ENCODE data around the gene GPBP1.
"Not testable (repeated sequence)": the region's sequence is repeated elsewhere in the genome, so short reads cannot be mapped to it uniquely, and the experiment has no call there.

GPBP1 gene

GRCh38 chr5:57186194-57186593 lies 12.3 kb downstream of the GPBP1 start:
- Histone ChIP-seq H3K36me3 (replicated peaks; ENCODE audit: insufficient read depth, low read length) (peaks cover 13% of the 10 kb centered on the region; the same call in 1 of the 2 replicates), H3K27ac (ENCODE audit: low read length) (no peak overlapping the region), H3K4me3 (ENCODE audit: low read length) (no peak overlapping the region), H3K9ac (ENCODE audit: low read length) (no peak overlapping the region), H3F3A (ENCODE audit: insufficient read depth, low read length) (no peaks in the 10 kb centered on the region; the same call in 1 of the 2 replicates), H4K20me1 (ENCODE audit: insufficient read depth, low read length) (peaks cover 76% of the 10 kb centered on the region), H3K79me2 (ENCODE audit: low read length) (peaks cover 100% of the 10 kb centered on the region), H3K9me2 (replicated peaks; ENCODE audit: insufficient read depth, low read length) (no peaks in the 10 kb centered on the region), H3K27me3 (replicated peaks; ENCODE audit: insufficient read depth, low read length) (no peaks in the 10 kb centered on the region), H2AFZ (ENCODE audit: low read length) (no peak overlapping the region), H3K4me1 (ENCODE audit: low read length) (no peaks in the 10 kb centered on the region; the same call in 1 of the 2 replicates), H3K4me2 (ENCODE audit: low read depth, low read length) (no peak overlapping the region), H3K9me3 (replicated peaks; ENCODE audit: insufficient read depth, low read length) (no peaks in the 10 kb centered on the region)
- TF ChIP-seq EZH2phosphoT487 (IDR thresholded peaks at IDR 0.05; ENCODE audit: low read length), result no peak
- no peak for TF ChIP-seq EZH2 (optimal IDR thresholded peaks at IDR 0.05; ENCODE audit: low read depth, low read length)
- no peak for TF ChIP-seq CTCF (IDR thresholded peaks at IDR 0.05; ENCODE audit: low read length)
- no peak for DNase-seq

GRCh38 chr5:57187977-57188376 lies 14.1 kb downstream of the GPBP1 start:
- H3K4me2 ChIP-seq (ENCODE audit: low read depth, low read length); H3K27ac ChIP-seq (ENCODE audit: low read length); H3F3A ChIP-seq (ENCODE audit: insufficient read depth, low read length); DNase-seq; H3K4me1 ChIP-seq (ENCODE audit: low read length); H3K9me2 ChIP-seq (replicated peaks; ENCODE audit: insufficient read depth, low read length); H3K27me3 ChIP-seq (replicated peaks; ENCODE audit: insufficient read depth, low read length); H3K4me3 ChIP-seq (ENCODE audit: low read length); H3K9ac ChIP-seq (ENCODE audit: low read length); H2AFZ ChIP-seq (ENCODE audit: low read length); H3K9me3 ChIP-seq (replicated peaks; ENCODE audit: insufficient read depth, low read length): not testable (repeated sequence)
- H4K20me1 ChIP-seq (ENCODE audit: insufficient read depth, low read length), result peaks cover 76% of the 10 kb centered on the region
- H3K36me3 ChIP-seq (replicated peaks; ENCODE audit: insufficient read depth, low read length), result peaks cover 18% of the 10 kb centered on the region; the same call in 1 of the 2 replicates
- peaks cover 100% of the 10 kb centered on the region for H3K79me2 ChIP-seq (ENCODE audit: low read length)

- Histone ChIP-seq H3K27me3 (replicated peaks; ENCODE audit: insufficient read depth, low read length) (no peaks in the 10 kb centered on the region), H3K4me3 (ENCODE audit: low read length) (no peak overlapping the region), H3F3A (ENCODE audit: insufficient read depth, low read length) (no peaks in the 10 kb centered on the region; the same call in 1 of the 2 replicates), H4K20me1 (ENCODE audit: insufficient read depth, low read length) (peaks cover 72% of the 10 kb centered on the region), H3K9me3 (replicated peaks; ENCODE audit: insufficient read depth, low read length) (no peaks in the 10 kb centered on the region), H2AFZ (ENCODE audit: low read length) (no peak overlapping the region), H3K4me1 (ENCODE audit: low read length) (peaks cover 7% of the 10 kb centered on the region), H3K9ac (ENCODE audit: low read length) (no peak overlapping the region), H3K27ac (ENCODE audit: low read length) (no peak overlapping the region), H3K9me2 (replicated peaks; ENCODE audit: insufficient read depth, low read length) (no peaks in the 10 kb centered on the region), H3K4me2 (ENCODE audit: low read depth, low read length) (no peak overlapping the region), H3K79me2 (ENCODE audit: low read length) (peaks cover 100% of the 10 kb centered on the region), H3K36me3 (replicated peaks; ENCODE audit: insufficient read depth, low read length) (peaks cover 13% of the 10 kb centered on the region)
- no peak for DNase-seq
- TF ChIP-seq CTCF (IDR thresholded peaks at IDR 0.05; ENCODE audit: low read length) (no peak), EZH2phosphoT487 (IDR thresholded peaks at IDR 0.05; ENCODE audit: low read length) (no peak), EZH2 (optimal IDR thresholded peaks at IDR 0.05; ENCODE audit: low read depth, low read length) (no peak)
Measured at GRCh38 chr5:57189515-57189914, 15.7 kb downstream of the GPBP1 start.

- no peak overlapping the region for H3K4me3 ChIP-seq (ENCODE audit: low read length)
- no peak overlapping the region for H2AFZ ChIP-seq (ENCODE audit: low read length)
- H4K20me1 ChIP-seq (ENCODE audit: insufficient read depth, low read length), result peaks cover 72% of the 10 kb centered on the region
- H3K4me1 ChIP-seq (ENCODE audit: low read length), result peaks cover 11% of the 10 kb centered on the region
- H3K4me2 ChIP-seq (ENCODE audit: low read depth, low read length), result no peak overlapping the region
- no peak overlapping the region for H3K9ac ChIP-seq (ENCODE audit: low read length)
- H3K9me3 ChIP-seq (replicated peaks; ENCODE audit: insufficient read depth, low read length), result no peaks in the 10 kb centered on the region
- no peak for TF ChIP-seq CTCF (IDR thresholded peaks at IDR 0.05; ENCODE audit: low read length)
- TF ChIP-seq EZH2 (optimal IDR thresholded peaks at IDR 0.05; ENCODE audit: low read depth, low read length), result no peak
- TF ChIP-seq EZH2phosphoT487 (IDR thresholded peaks at IDR 0.05; ENCODE audit: low read length), result no peak
- no peak for DNase-seq
- H3K36me3 ChIP-seq (replicated peaks; ENCODE audit: insufficient read depth, low read length), result peaks cover 13% of the 10 kb centered on the region
- no peaks in the 10 kb centered on the region; the same call in 1 of the 2 replicates for H3F3A ChIP-seq (ENCODE audit: insufficient read depth, low read length)
- H3K79me2 ChIP-seq (ENCODE audit: low read length), result peaks cover 100% of the 10 kb centered on the region
- H3K27me3 ChIP-seq (replicated peaks; ENCODE audit: insufficient read depth, low read length), result no peaks in the 10 kb centered on the region
- H3K27ac ChIP-seq (ENCODE audit: low read length), result no peak overlapping the region
- no peaks in the 10 kb centered on the region for H3K9me2 ChIP-seq (replicated peaks; ENCODE audit: insufficient read depth, low read length)
Measured at GRCh38 chr5:57190593-57190992, 16.7 kb downstream of the GPBP1 start.
